NCI-H69 (cell line): ENCODE results near the gene ERVMER34-1.

Experiments
- DNase-seq: peaks from one replicate; lab custom pipeline; 2025; lab: John Stamatoyannopoulos, UW

Gene ERVMER34-1

GRCh38 chr4:52750819-52751486 lies at the start of gene ERVMER34-1:
TSS of gene ERVMER34-1 (minus strand) at chr4:52751425. CDS start at chr4:52745520, 5,905 bp downstream.
- DNase-seq = no peak

GRCh38 chr4:52799813-52800212 lies 48.6 kb upstream of the ERVMER34-1 start:
- no peak for DNase-seq

GRCh38 chr4:52795533-52795932 lies 44.3 kb upstream of the ERVMER34-1 start:
- DNase-seq = no peak

GRCh38 chr4:52791936-52792335 lies 40.7 kb upstream of the ERVMER34-1 start:
- no peak for DNase-seq

- DNase-seq = no peak
Measured at GRCh38 chr4:52789774-52790173, 38.5 kb upstream of the ERVMER34-1 start.

GRCh38 chr4:52788806-52789205 lies 37.6 kb upstream of the ERVMER34-1 start:
- no peak for DNase-seq

GRCh38 chr4:52783069-52783468 lies 31.8 kb upstream of the ERVMER34-1 start:
- DNase-seq = no peak

- DNase-seq = peak; percentile 4
Measured at GRCh38 chr4:52780617-52781354, 29.6 kb upstream of the ERVMER34-1 start.

GRCh38 chr4:52780206-52780605 lies 29.0 kb upstream of the ERVMER34-1 start:
- DNase-seq = no peak

GRCh38 chr4:52760256-52760655 lies 9.0 kb upstream of the ERVMER34-1 start:
- DNase-seq = no peak

- DNase-seq = no peak
Measured at GRCh38 chr4:52755426-52755825, 4.2 kb upstream of the ERVMER34-1 start.

GRCh38 chr4:52752936-52753335 lies 1.7 kb upstream of the ERVMER34-1 start:
- no peak for DNase-seq

GRCh38 chr4:52751487-52751911 lies 274 bp upstream of the ERVMER34-1 start:
- DNase-seq = peak; percentile 47

- DNase-seq = no peak
Measured at GRCh38 chr4:52750213-52750612, 1.0 kb downstream of the ERVMER34-1 start.

- DNase-seq = no peak
Measured at GRCh38 chr4:52748432-52748831, 2.8 kb downstream of the ERVMER34-1 start.

- DNase-seq = no peak
Measured at GRCh38 chr4:52744588-52744987, 6.6 kb downstream of the ERVMER34-1 start.

- no peak for DNase-seq
Measured at GRCh38 chr4:52743444-52744019, 7.7 kb downstream of the ERVMER34-1 start.

GRCh38 chr4:52729586-52729985 lies 21.6 kb downstream of the ERVMER34-1 start:
- no peak for DNase-seq

- DNase-seq = no peak
Measured at GRCh38 chr4:52728691-52729240, 22.5 kb downstream of the ERVMER34-1 start.

GRCh38 chr4:52726826-52727580 lies 24.2 kb downstream of the ERVMER34-1 start:
- DNase-seq = no peak

- DNase-seq = peak; percentile 96
Measured at GRCh38 chr4:52721968-52722815, 29.0 kb downstream of the ERVMER34-1 start.
